ENCODE measurements around the gene ZNF277. TPM values are rescaled to one million over a fixed set of nuclear protein-coding genes. Genes with fewer than 3 reads are reported as not detected.

The ZNF277 gene
- total RNA-seq, 1 experiment from 2014 or later = 21.3 TPM

- Histone ChIP-seq H4K20me1 (ENCODE audit: insufficient read depth) (no peaks in the 10 kb centered on the region), H3K4me1 (ENCODE audit: control insufficient read depth in 1 of 2, insufficient read depth in 2 of 2, low read length in 2 of 2) (no peaks in the 10 kb centered on the region), H3K9me2 (ENCODE audit: insufficient read depth) (no peaks in the 10 kb centered on the region), H2AFZ (ENCODE audit: low read depth, low read length, poor library complexity, severe bottlenecking) (no peak overlapping the region), H3K27ac (ENCODE audit: low read depth, low read length) (no peak overlapping the region), H3K9ac (ENCODE audit: low read length) (no peak overlapping the region), H3K9me3 (ENCODE audit: control insufficient read depth in 1 of 2, insufficient read depth in 1 of 2, low read depth in 1 of 2, low read length in 2 of 2) (no peaks in the 10 kb centered on the region), H3K4me2 (ENCODE audit: low read length) (no peak overlapping the region), H3K4me3 (replicated peaks in 1 of 2; ENCODE audit: low read depth in 1 of 2, low read length in 2 of 2) (no peak overlapping the region), H3K79me2 (ENCODE audit: insufficient read depth, low read length) (no peaks in the 10 kb centered on the region), H3K36me3 (ENCODE audit: control insufficient read depth in 1 of 2, insufficient read depth in 2 of 2, low read length in 2 of 2) (no peaks in the 10 kb centered on the region), H3K27me3 (ENCODE audit: insufficient read depth, low read length) (no peaks in the 10 kb centered on the region)
- no TSS peak for BruUV-seq (replicated peaks)
- intact Hi-C loops (cut with micrococcal nuclease) = no loop called here
- TF ChIP-seq CTCF (IDR thresholded peaks at IDR 0.05 in 2 of 3, conservative IDR thresholded peaks at IDR 0.05 in 1 of 3; ENCODE audit: borderline replicate concordance in 1 of 3, insufficient read depth in 1 of 3, low read depth in 2 of 3, low read length in 2 of 3) = no peak
- TF ChIP-seq RAD21 (IDR thresholded peaks at IDR 0.05; ENCODE audit: low read depth) = no peak
- no peak for TF ChIP-seq MAX (IDR thresholded peaks at IDR 0.05)
- TF ChIP-seq JUND (IDR thresholded peaks at IDR 0.05) = no peak
- TF ChIP-seq ELF1 (IDR thresholded peaks at IDR 0.05; ENCODE audit: borderline replicate concordance, low read depth) = no peak
- no peak for TF ChIP-seq EZH2 (IDR thresholded peaks at IDR 0.05)
- no peak for TF ChIP-seq EGR1 (IDR thresholded peaks at IDR 0.05; ENCODE audit: low read depth)
- no peak for TF ChIP-seq POLR2A (IDR thresholded peaks at IDR 0.05; ENCODE audit: borderline replicate concordance, extremely low read depth, insufficient read depth, insufficient read length)
- TF ChIP-seq SIN3A (IDR thresholded peaks at IDR 0.05; ENCODE audit: low read depth) = no peak
- TF ChIP-seq TCF7L2 (IDR thresholded peaks at IDR 0.05; ENCODE audit: borderline replicate concordance, extremely low read depth, insufficient read depth, insufficient read length) = no peak
- no peak for TF ChIP-seq POLR2AphosphoS5 (IDR thresholded peaks at IDR 0.05; ENCODE audit: low read depth, low read length)
- TF ChIP-seq ATF3 (IDR thresholded peaks at IDR 0.05) = no peak
- TF ChIP-seq ZBTB33 (IDR thresholded peaks at IDR 0.05; ENCODE audit: extremely low read depth, insufficient replicate concordance, low read length) = no peak
- RAD21 ChIA-PET (ENCODE audit: low non-redundant PET in 1 of 2, low total read pairs in 2 of 2, uncharacterized antibody in 2 of 2, unreplicated experiment in 2 of 2) = no interaction called here
- DNase-seq (ENCODE audit: low read depth, low spot score) (no peak), ATAC-seq (0 out of 2 replicates have a peak, but pooled peaks have one; percentile 32)
- CTCF ChIA-PET = no interaction called here
- POLR2A ChIA-PET = no interaction called here
Measured at GRCh38 chr7:112272921-112273561, 66.5 kb downstream of the ZNF277 start.

Measured in HCT116 (cell line).